Immature natural killer cell (primary cell): Measurements from ENCODE around the gene FLNB. TPM values are rescaled to one million over a fixed set of nuclear protein-coding genes. Genes with fewer than 3 reads are reported as not detected.

Source experiments
- DNase-seq, 3 donors: peaks; one replicate each; pipeline ENCODE4 v3.0.0; 2022; ENCODE audit warnings: mixed read lengths in 1 of 3
- H3K27ac Mint-ChIP-seq, 6 donors: one replicate each; pipeline ENCODE4 v1.8.0; 2020; ENCODE audit warnings: mixed read lengths in 6 of 6, mild to moderate bottlenecking in 5 of 6, inconsistent platforms in 4 of 6, moderate library complexity in 3 of 6
- H3K27me3 Mint-ChIP-seq, 3 donors: one replicate each; pipeline ENCODE4 v1.8.0; 2020 to 2021; ENCODE audit warnings: low read depth in 3 of 3, mild to moderate bottlenecking in 3 of 3, mixed read lengths in 3 of 3, moderate library complexity in 3 of 3, inconsistent platforms in 1 of 3
- H3K36me3 Mint-ChIP-seq, 3 donors: one replicate each; pipeline ENCODE4 v1.8.0; 2020; ENCODE audit warnings: mixed read lengths in 3 of 3, inconsistent platforms in 2 of 3, mild to moderate bottlenecking in 2 of 3
- H3K4me1 Mint-ChIP-seq, 2 donors: one replicate each; pipeline ENCODE4 v1.8.0; 2020; ENCODE audit warnings: inconsistent platforms in 2 of 2, mild to moderate bottlenecking in 2 of 2, mixed read lengths in 2 of 2, moderate library complexity in 1 of 2
- H3K4me3 Mint-ChIP-seq, 5 donors: one replicate each; pipeline ENCODE4 v1.8.0; 2020; ENCODE audit warnings: mild to moderate bottlenecking in 5 of 5, mixed read lengths in 5 of 5, inconsistent platforms in 3 of 5, moderate library complexity in 3 of 5
- H3K9me3 Mint-ChIP-seq, 6 donors: one replicate each; pipeline ENCODE4 v1.8.0; 2020; ENCODE audit warnings: mild to moderate bottlenecking in 6 of 6, mixed read lengths in 6 of 6, inconsistent platforms in 4 of 6, moderate library complexity in 3 of 6
- polyA plus RNA-seq, 3 donors: library from polyadenylated mRNA; unstranded; fragments of 300-500 nt; fragmentation: Illumina TruSeq; gene quantifications; one replicate each; pipeline ENCODE4 v1.2.3, GENCODE V29; 2021

The FLNB gene
- polyA plus RNA-seq, 3 donors from 2014 or later: 0.94 to 14.9 (median 7.5) TPM

GRCh38 chr3:58134468-58134867, 126.2 kb downstream of the FLNB start:
- peaks cover 0 to 3% of the 10 kb centered on the region in 2 donors for H3K4me1 Mint-ChIP-seq
- no peak for DNase-seq
- no peak overlapping the region for H3K27ac Mint-ChIP-seq
- no peak overlapping the region for H3K4me3 Mint-ChIP-seq
- H3K9me3 Mint-ChIP-seq: no peaks in the 10 kb centered on the region
- H3K27me3 Mint-ChIP-seq: peaks cover 0 to 4% (median 0%) of the 10 kb centered on the region in 3 donors
- H3K36me3 Mint-ChIP-seq: peaks cover 36 to 57% (median 47%) of the 10 kb centered on the region in 3 donors

GRCh38 chr3:58135712-58136543, 127.7 kb downstream of the FLNB start:
- Mint-ChIP-seq H3K4me3 (no peak overlapping the region), H3K4me1 (no peaks in the 10 kb centered on the region), H3K27me3 (peaks cover 0 to 2% (median 0%) of the 10 kb centered on the region in 3 donors), H3K36me3 (peaks cover 36 to 60% (median 50%) of the 10 kb centered on the region in 3 donors), H3K9me3 (no peaks in the 10 kb centered on the region), H3K27ac (no peak overlapping the region)
- DNase-seq: no peak

GRCh38 chr3:58137306-58137705, 129.1 kb downstream of the FLNB start:
- Mint-ChIP-seq H3K9me3 (no peaks in the 10 kb centered on the region), H3K36me3 (peaks cover 33 to 56% (median 44%) of the 10 kb centered on the region in 3 donors), H3K4me1 (no peaks in the 10 kb centered on the region), H3K27me3 (peaks cover 0 to 2% (median 0%) of the 10 kb centered on the region in 3 donors), H3K27ac (no peak overlapping the region), H3K4me3 (no peak overlapping the region)
- DNase-seq: no peak

GRCh38 chr3:58141766-58142345, 133.6 kb downstream of the FLNB start:
- no peaks in the 10 kb centered on the region for H3K9me3 Mint-ChIP-seq
- no peak overlapping the region for H3K4me3 Mint-ChIP-seq
- H3K4me1 Mint-ChIP-seq: no peaks in the 10 kb centered on the region
- H3K36me3 Mint-ChIP-seq: peaks cover 16 to 52% (median 27%) of the 10 kb centered on the region in 3 donors
- H3K27me3 Mint-ChIP-seq: no peaks in the 10 kb centered on the region
- no peak for DNase-seq
- H3K27ac Mint-ChIP-seq: no peak overlapping the region

GRCh38 chr3:58143417-58144055, 135.3 kb downstream of the FLNB start:
- H3K27me3 Mint-ChIP-seq: no peaks in the 10 kb centered on the region
- H3K4me3 Mint-ChIP-seq: no peak overlapping the region
- H3K4me1 Mint-ChIP-seq: no peaks in the 10 kb centered on the region
- no peaks in the 10 kb centered on the region for H3K9me3 Mint-ChIP-seq
- H3K27ac Mint-ChIP-seq: no peak overlapping the region
- H3K36me3 Mint-ChIP-seq: peaks cover 5 to 41% (median 16%) of the 10 kb centered on the region in 3 donors
- no peak for DNase-seq

- Mint-ChIP-seq H3K27me3 (peaks cover 0 to 3% (median 0%) of the 10 kb centered on the region in 3 donors), H3K27ac (no peak overlapping the region), H3K9me3 (no peaks in the 10 kb centered on the region), H3K36me3 (peaks cover 0 to 44% (median 12%) of the 10 kb centered on the region in 3 donors), H3K4me3 (no peak overlapping the region), H3K4me1 (no peaks in the 10 kb centered on the region)
- no peak for DNase-seq
Measured at GRCh38 chr3:58144478-58145325, 136.5 kb downstream of the FLNB start.

- Mint-ChIP-seq H3K27me3 (peaks cover 0 to 3% (median 0%) of the 10 kb centered on the region in 3 donors), H3K4me3 (no peak overlapping the region), H3K9me3 (no peaks in the 10 kb centered on the region), H3K27ac (no peak overlapping the region), H3K4me1 (no peaks in the 10 kb centered on the region), H3K36me3 (peaks cover 5 to 34% (median 8%) of the 10 kb centered on the region in 3 donors)
- DNase-seq: no peak
Measured at GRCh38 chr3:58148049-58148448, 139.8 kb downstream of the FLNB start.

- H3K4me1 Mint-ChIP-seq: no peaks in the 10 kb centered on the region
- H3K9me3 Mint-ChIP-seq: no peaks in the 10 kb centered on the region
- no peak overlapping the region for H3K4me3 Mint-ChIP-seq
- peaks cover 5 to 24% (median 8%) of the 10 kb centered on the region in 3 donors for H3K36me3 Mint-ChIP-seq
- no peak overlapping the region for H3K27ac Mint-ChIP-seq
- DNase-seq: no peak
- peaks cover 0 to 3% (median 0%) of the 10 kb centered on the region in 3 donors for H3K27me3 Mint-ChIP-seq
Measured at GRCh38 chr3:58150130-58150809, 142.0 kb downstream of the FLNB start.

- H3K27ac Mint-ChIP-seq: no peak overlapping the region
Measured at GRCh38 chr3:58150810-58151199, 142.6 kb downstream of the FLNB start.

GRCh38 chr3:58151637-58152036, 143.4 kb downstream of the FLNB start:
- Mint-ChIP-seq H3K36me3 (peaks cover 5 to 24% (median 8%) of the 10 kb centered on the region in 3 donors), H3K9me3 (no peaks in the 10 kb centered on the region), H3K27me3 (peaks cover 0 to 3% (median 0%) of the 10 kb centered on the region in 3 donors)

More at GRCh38 chr3:58150810-58151199, 142.6 kb downstream of the FLNB start:
- H3K36me3 Mint-ChIP-seq: peaks cover 5 to 24% (median 8%) of the 10 kb centered on the region in 3 donors
- H3K27me3 Mint-ChIP-seq: peaks cover 0 to 3% (median 0%) of the 10 kb centered on the region in 3 donors
- H3K9me3 Mint-ChIP-seq: no peaks in the 10 kb centered on the region
- H3K4me3 Mint-ChIP-seq: no peak overlapping the region
- H3K4me1 Mint-ChIP-seq: no peaks in the 10 kb centered on the region
- no peak for DNase-seq

GRCh38 chr3:58152225-58153015, 144.2 kb downstream of the FLNB start:
- Mint-ChIP-seq H3K27me3 (peaks cover 0 to 3% (median 0%) of the 10 kb centered on the region in 3 donors), H3K27ac (no peak overlapping the region), H3K4me3 (no peak overlapping the region), H3K9me3 (no peaks in the 10 kb centered on the region), H3K36me3 (peaks cover 5 to 24% (median 8%) of the 10 kb centered on the region in 3 donors), H3K4me1 (no peaks in the 10 kb centered on the region)
- no peak for DNase-seq

More at GRCh38 chr3:58151637-58152036, 143.4 kb downstream of the FLNB start:
- DNase-seq: no peak
- H3K4me1 Mint-ChIP-seq: no peaks in the 10 kb centered on the region
- no peak overlapping the region for H3K4me3 Mint-ChIP-seq
- H3K27ac Mint-ChIP-seq: no peak overlapping the region

GRCh38 chr3:58153371-58153770, 145.1 kb downstream of the FLNB start:
- Mint-ChIP-seq H3K36me3 (peaks cover 8 to 20% (median 13%) of the 10 kb centered on the region in 3 donors), H3K9me3 (no peaks in the 10 kb centered on the region), H3K27me3 (peaks cover 0 to 3% (median 0%) of the 10 kb centered on the region in 3 donors), H3K27ac (no peak overlapping the region), H3K4me1 (no peaks in the 10 kb centered on the region), H3K4me3 (no peak overlapping the region)
- no peak for DNase-seq
